ENCODE results near the gene ANKS1B.
"Not testable (repeated sequence)": the region's sequence is repeated elsewhere in the genome, so short reads cannot be mapped to it uniquely, and the experiment has no call there.

Gene ANKS1B

GRCh38 chr12:99859126-99859525 is 125.6 kb downstream of the ANKS1B start:
- no peak for DNase-seq

- no peak for DNase-seq
These were observed 132.1 kb downstream of the ANKS1B start for GRCh38 chr12:99852666-99853065.

GRCh38 chr12:99847936-99848335 is 136.8 kb downstream of the ANKS1B start:
- no peak for DNase-seq

DNA sequence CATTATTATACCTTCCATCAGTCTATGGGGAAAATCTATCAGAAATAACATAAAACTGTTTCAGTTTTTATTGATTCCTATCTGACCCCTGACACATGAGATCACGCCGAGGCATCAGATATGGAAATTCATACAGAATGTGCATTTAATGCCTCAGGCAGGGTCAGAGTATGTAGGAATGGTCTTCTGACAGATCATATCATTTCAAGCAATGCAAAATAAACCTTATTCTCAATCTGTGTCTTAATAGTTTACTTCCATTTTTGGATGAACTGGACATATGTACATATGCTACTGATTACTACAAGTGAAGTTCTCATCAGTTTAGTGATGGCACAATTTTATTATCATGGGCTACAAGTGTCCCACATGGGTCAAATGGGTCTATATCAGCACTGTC is 150.0 kb downstream of the ANKS1B start:
- DNase-seq: no peak

DNA sequence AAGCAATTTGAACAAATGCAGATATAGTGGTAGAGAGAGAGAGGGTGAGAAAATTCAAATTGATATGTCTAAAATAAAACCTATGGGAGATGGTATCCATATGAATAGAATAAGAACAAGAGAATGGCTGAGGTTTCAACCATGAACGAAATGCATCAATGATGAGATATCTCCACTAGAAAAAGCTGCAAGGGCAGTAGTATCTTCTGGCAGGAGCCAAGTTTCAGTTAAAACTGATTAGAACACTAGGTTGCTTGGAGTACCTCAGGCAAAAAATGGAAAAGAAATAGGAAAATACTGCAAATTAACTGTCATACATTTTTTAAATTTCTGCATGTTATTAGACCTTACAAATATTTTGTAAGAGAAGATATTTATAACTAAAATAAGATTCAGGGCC is 151.3 kb downstream of the ANKS1B start:
- no peak for DNase-seq

DNA sequence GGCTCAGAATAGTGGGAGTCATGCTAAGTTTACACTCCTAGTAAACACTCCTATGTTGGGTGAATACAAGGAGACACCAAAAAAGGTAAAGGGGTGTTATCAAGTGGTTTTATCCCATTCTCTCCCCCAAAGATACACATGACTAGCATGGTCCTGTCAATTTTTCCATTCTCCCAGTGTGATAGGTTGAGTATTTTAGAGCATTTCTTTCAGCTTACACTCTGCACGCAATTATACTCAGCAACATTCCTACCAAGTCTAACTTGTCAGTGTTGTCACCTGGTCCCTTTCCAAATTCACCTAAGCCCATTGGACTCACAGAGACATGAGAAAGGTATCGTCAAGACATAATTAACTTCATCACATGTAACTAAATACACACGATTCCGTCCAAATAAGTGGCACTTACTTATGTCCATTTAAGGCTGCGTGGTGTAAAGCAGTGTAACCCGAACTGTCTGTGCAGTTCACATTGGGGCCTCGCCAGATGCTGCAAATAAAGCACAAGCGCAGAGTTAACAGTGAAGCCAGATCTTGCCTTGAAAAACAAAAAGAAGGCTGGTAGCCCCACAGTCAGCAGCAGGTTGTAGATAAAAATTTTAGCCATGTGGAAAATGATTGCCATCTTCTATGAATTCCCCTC is 159.7 kb downstream of the ANKS1B start:
- DNase-seq: no peak

DNA sequence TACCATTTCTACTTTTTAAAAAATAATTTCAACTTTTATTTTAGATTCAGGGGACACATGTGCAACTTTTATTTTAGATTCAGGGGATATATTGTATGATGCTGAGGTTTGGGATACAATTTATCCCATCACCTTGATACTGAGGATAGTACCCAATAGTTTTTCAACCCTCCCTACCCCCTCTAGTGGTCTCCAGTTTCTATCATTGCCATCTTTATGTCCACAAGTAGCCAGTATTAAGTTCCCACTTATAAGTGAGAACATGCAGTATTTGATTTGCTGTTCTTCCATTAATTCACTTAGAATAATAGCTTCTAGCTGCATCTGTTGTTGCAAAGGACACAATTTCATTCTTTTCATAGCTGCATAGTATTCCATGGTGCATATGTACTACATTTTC is 162.5 kb downstream of the ANKS1B start:
- DNase-seq: no peak

DNA sequence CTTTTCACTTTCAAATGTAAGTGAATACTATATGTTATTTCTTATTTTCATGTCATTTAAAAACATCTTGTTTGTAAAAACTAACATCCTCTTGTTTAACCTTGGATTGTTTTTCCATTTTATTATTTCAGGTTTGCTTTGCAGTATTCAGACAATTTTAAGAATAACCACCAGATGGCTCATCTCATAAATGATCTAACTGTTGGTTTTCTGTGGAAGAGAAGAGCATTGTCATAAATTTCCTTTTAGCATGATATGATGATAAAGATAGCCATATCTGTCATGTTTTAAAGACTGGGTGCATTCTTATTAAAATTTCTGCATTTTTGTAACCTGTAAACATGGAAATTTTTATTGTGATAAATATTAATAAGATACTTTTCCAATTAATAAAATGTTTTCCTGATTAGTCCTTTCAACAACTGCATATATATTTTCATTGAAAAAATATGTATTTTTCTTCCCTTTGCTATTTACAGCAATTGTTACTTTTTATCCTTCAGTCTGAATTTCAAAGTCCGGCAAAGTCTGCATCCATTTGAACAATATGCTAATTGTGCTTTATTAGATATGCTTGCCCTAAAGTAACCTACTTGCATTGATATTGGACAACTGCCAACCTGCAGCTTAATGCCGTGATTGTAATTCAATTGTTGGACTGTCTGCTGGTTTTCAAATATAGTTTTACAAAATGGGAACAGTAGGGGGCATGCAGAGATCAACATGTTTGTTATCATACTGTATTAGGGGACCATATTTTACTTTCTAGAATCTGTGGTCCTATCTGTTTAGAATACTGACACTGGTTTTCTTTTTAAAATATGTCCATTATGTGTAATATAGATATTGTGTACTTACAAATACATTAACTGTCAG is 173.8 kb downstream of the ANKS1B start:
- no peak for DNase-seq

GRCh38 chr12:99809909-99810308 is 174.8 kb downstream of the ANKS1B start:
- DNase-seq: no peak

GRCh38 chr12:99806304-99806703 is 178.4 kb downstream of the ANKS1B start:
- no peak for DNase-seq

DNA sequence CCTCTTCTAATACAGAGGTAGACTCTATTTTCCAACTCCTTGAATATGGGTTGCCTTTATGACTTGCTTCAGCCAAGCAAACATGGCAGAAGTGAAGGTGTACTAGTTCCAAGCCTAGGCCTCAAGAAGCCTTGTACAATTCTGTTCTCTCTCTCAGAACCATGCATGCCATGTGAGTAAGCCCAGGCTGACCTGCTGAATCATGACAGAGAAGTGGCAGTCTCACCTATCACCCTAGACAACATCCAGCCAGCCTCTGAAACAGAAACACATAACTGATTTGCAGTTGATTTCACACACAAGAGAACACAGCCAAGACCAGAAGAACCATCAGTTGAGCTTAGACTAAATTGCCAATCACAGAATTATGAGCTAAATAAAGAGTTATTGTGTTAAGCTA is 180.0 kb downstream of the ANKS1B start:
- no peak for DNase-seq

DNA sequence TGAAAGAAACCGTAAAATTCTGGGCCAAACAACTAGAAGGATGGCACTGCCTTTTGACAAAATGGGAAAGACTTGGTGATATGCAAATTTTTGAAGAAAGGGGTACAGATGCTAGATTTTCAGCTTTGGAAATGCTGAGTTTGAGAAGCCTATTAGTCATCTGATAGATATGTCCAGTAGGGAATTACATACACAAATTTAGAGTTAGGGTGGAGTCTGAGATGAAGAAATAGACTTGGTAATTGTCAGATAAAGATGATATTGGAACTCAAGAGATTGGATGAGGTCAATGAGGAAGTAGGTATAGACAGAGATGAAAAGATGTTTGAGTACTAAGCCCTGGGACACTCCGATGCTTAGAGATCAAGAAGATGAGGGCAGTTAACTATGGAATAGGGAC is 184.1 kb downstream of the ANKS1B start:
- no peak for DNase-seq

DNA sequence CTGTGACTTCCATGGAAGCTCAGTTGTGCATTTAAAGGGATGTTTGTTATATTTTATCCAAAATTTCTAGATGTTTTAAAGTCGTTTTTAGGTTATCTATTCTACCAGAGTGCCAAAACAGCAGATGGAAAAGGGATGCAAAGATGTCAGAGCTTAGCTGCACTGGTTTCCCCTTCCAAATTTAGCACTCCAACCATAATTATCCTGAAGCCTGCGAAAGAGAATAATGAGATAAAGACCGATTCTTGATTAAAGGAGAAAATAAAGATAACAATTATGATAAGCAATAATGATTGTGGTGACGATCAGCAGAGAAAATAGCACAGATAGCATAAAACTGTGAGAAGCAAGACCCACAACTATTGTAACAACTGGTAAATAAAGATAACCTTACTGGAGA is 186.8 kb downstream of the ANKS1B start:
- DNase-seq: not testable (repeated sequence)

DNA sequence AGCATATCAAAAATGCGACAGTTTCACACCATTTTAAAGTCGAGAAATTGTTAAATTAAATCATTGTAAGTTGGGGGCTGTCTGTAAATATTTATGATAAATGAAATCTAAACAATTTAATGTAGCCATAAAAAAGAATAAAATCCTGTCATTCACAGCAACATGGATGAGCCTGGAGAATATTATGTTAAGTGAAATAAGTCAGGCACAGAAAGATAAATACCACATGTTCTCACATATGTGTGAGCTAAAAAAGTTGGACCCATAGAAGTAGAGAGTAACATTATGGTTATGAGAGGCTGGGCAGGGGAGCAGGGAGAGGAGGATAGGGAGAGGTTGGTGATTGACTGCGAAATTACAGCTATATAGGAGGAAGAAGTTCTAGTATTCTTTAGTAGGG is 201.3 kb downstream of the ANKS1B start:
- DNase-seq: no peak

DNA sequence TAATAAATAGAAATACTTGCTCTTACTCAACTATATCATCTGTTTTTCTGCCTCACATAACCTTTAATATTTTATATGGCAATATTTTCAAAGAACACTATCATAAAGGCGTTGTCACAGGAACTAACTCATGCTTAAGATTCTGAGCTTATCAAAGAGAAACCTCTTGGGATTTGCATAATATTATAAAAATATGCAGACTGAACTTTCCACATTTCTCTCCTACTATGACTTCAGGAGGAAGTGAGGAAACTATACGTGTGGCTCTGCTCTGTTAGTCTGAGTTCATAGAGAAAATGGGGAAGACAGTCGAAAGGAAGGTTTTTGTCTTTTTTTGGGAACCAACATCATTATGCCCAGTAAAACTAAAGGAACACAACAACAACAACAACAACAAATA is 212.5 kb downstream of the ANKS1B start:
- no peak for DNase-seq

DNA sequence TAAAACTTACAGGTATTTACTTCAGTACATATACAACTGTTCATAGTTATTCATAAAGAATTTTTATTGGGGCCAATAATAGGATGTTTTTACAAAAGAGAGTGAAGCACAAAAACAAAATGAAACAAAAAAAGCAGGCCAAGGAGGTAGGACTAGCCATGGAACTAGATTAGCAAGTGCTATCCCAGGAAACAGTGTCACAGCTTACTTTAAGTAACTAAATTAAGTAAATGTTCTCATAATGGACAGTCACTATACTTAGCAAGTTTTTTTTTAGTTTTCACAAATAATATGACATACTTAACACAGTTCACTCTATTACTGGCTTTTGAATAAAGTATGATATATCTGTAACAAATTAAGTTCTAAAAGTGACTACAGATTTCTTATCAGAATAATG is 213.1 kb downstream of the ANKS1B start:
- no peak for DNase-seq

DNA sequence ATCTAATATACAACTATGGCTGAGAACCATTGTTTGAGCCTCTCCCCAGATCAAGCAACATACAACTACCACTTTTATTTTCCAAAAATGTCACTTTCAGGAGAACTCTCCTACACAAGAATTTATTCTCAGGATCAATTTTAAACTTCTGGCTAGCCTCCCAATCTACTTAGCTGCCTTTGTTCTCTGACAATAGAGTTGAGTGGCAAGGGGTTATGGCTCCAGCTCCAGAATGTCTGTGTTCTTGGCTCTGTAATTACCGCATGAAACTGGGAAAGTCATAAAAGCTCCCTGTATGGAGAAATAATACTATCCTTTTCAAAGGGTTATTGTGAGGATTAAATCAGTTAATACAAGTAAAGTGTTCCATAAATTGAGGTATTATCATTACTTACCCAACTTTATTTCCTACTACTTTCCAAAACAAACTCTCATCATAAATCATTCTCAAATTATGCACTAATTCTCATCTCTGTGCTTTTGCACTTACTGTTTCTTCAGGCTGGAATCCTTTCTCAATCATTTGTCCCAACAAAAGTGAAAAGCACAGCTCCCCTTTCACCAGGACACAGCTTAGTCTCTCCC is 215.2 kb downstream of the ANKS1B start:
- DNase-seq: no peak

DNA sequence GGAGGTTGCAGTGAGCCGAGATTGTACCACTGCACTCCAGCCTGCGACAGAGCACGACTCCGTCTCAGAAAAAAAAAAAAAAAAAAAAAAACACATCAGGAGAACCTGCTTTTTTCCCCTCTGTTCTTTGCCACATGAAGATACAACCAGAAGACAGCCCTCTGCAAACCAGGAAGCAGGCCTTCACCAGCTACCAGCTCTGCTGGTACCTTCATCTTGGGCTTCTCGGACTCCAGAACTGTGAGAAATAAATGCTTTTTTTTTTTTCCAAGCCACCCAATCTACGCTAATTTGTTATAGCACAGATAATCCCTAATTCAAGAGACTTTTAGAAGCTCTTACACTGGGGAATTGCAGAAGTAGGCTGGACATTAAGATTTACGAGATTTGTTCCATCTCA is 216.0 kb downstream of the ANKS1B start:
- no peak for DNase-seq

GRCh38 chr12:99767809-99768208 is 216.9 kb downstream of the ANKS1B start:
- DNase-seq: no peak

DNA sequence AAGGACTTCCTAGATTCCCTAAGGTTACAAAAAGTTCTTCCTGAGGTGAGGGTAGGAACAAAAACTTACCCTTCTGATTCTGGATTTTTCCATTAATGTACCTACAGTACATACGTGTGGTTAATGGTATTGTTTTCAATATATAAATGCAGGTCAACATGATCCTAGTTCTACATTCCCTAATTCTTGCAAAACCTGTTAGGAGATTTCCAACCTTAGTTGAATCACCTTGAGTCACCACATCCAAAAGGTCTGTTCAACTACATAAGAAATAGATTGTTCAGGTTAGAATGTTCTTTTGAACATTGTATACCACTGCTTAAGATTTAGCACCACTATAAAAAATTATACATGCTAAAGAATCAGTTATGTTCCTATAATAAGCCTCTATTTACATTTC is 218.3 kb downstream of the ANKS1B start:
- no peak for DNase-seq

DNA sequence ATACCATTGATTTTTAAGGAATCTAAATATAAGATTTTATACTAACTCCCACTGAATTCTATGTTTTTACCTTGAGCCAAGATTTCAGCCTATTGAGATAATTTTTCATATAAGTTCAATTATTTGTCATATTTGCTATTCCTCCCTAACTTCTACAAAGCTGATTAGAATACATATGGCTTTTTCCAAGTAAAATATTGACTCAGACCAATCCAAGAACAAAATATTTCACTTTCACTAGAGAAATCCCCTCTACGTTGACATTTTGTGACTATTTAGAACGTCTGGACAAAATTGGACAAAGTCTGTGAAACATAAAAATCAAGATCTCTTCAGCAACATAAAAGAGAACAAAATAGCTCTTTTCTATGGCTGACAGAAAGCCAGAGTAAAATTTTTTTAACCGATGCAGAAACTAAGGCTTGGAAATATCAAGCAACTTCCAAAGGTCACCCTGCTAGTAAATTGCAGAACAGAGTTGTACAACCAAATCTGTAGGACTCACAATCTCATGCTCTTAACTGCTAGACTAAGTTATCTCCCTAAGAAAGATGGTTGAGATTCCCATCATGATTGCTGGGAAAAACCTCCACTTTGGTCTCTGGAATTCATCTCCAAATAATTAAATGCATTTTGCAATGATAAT is 219.1 kb downstream of the ANKS1B start:
- DNase-seq: no peak

DNA sequence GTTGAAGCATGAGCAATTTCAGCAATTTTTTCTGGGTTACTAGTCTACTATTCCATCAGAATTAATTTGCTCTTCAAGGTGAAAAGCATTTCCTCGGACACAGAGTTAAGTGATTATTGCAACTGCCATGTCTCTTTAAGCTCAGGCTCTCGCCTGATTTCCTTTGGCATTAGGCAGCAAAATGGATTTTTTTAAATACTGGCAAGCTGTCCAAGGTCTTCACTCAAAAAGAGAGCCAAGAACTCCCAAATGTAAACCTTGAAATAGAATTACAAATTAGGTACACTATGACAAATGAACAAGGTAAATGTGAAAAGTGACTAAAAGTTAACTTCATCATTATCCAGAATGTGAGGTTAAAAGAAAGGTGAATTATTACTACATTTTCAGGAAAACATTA is 225.3 kb downstream of the ANKS1B start:
- no peak for DNase-seq

GRCh38 chr12:99758997-99759396 is 225.7 kb downstream of the ANKS1B start:
- no peak for DNase-seq

- DNase-seq: no peak
These were observed 232.0 kb downstream of the ANKS1B start for GRCh38 chr12:99752740-99753139.

Data from MV-4-11 (cell line).